Raji (cell line): ENCODE results near the gene BTBD10.

Experiments used
- POLR2A ChIP-seq: IDR thresholded peaks from 2 replicates; pipeline ENCODE4 v1.6.1; 2011; ENCODE audit warnings: low read depth, low read length, control low read depth; ENCODE audit not compliant: insufficient read depth

The BTBD10 gene

GRCh38 chr11:13357232-13357631 lies 105.8 kb downstream of the BTBD10 start:
- TF ChIP-seq POLR2A: no peak

- TF ChIP-seq POLR2A: no peak
These were observed 107.8 kb downstream of the BTBD10 start for GRCh38 chr11:13355191-13355590.

DNA sequence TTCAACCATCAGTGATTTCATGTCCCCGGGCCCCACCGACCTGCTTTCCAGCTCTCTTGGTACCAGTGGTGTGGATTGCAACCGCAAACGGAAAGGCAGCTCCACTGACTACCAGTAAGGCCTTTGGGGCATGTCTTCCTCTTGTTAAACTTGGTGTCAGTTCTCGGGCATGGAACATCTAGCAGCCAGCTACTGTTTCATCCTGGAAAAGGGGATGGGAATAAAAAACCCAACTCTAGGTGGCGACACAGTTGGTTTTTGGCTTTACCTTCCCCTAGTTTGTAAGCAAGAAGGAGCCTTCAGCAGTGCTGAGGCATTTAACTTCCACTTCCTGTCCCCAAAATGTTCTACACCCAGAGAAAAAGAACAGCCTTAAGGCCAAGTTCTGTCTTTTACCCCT lies 108.7 kb downstream of the BTBD10 start:
- TF ChIP-seq POLR2A: no peak

DNA sequence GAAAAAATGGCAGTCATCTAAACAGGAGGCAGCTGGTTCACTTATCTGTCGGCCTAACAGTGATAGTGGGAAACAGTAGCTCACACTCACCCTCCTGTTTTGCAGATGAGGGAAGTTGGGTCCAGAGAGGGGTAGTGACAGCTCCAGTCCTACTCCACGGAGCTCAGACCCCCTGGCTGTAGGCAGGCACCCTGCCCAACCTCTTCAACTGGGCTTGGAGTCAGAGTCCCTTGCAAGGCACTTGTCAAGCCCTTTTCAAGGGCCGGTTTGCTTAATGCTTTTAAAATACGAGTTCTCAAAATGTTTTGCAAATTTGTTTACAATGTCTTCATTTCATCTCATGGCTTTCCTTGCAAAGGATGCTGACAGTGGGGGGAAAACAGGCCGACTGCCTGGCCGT lies 110.3 kb downstream of the BTBD10 start:
- TF ChIP-seq POLR2A: no peak

- no peak for TF ChIP-seq POLR2A
These were observed 113.4 kb downstream of the BTBD10 start for GRCh38 chr11:13349581-13349980.

DNA sequence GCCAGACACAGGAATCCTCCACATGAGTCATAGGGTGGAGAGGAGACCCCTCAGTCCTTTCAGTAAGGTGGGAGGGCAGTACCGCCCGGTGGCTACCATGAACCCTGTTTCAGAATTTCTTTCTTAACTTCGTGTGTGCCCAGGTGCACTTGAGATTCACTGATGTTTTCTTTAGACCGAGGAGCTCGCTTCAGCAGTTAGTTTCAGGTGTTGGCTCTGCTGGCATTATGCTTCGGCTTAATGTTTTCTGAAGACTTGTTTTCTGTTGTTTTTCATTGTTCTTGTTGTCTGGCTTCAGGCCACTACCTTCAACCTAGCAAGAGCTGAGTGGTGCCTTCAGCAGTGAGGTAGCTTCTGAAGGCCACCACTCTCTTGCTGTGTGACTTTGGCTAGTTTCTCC lies 114.0 kb downstream of the BTBD10 start:
- TF ChIP-seq POLR2A: no peak

GRCh38 chr11:13348305-13348704 lies 114.7 kb downstream of the BTBD10 start:
- TF ChIP-seq POLR2A: no peak

GRCh38 chr11:13347901-13348300 lies 115.1 kb downstream of the BTBD10 start:
- TF ChIP-seq POLR2A: no peak

DNA sequence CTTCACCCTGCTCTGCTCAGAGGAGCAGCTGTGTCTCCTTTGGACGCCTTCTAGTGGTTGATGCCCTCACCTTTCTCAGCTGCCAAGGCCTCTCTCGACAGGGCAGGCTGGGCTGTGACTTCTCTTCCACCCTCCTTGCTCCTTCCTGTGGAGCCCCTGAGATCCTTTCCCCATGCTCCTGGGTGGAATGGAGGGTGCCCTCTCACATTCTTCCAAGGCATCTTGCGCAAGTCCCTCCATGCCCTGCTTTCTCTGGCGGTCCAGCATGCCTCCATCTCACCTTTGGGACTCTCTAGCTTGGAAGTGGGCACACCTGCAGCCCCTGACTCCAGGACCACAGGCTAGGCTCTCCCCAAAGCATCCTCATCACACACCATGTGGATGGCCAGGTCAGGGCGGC lies 116.6 kb downstream of the BTBD10 start:
- TF ChIP-seq POLR2A: no peak

DNA sequence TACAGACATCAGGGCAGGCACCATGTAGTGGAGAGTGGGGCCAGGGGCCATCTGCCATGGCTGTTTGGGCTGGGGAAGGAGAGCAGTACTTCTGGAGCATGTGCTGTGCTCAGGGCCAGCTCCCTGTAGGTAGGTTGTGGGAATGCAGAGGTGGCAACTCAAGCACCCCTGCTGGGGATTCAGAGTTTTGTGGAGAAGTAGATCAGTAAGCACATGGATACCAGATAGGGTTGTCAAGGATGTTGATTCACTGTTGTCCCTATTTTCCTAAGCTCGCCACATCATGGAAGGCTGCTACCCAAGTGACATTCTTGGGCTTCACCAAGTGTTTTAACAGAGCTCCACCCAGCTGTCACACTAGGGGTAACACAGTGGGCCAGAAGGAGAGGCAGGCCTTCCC lies 118.2 kb downstream of the BTBD10 start:
- no peak for TF ChIP-seq POLR2A

- no peak for TF ChIP-seq POLR2A
These were observed 118.9 kb downstream of the BTBD10 start for GRCh38 chr11:13343931-13344717.

DNA sequence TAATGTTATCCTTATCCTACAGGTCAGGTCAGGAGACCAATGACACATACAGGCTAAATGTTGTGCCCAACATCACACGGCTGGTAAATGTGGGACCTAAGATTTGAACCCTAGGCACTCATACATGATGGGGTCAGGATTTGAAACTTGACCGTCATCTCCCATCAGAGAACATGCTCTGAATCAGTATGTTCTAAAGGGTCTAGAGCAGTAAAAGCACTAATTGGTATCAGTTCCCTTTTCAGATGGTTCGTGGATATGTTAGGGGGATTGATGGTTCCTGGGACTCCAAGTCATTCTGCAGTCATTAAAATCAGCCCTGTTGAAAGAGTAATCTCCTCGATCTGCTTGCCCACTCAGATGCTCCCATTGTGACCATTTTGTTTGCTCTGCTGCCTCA lies 120.0 kb downstream of the BTBD10 start:
- TF ChIP-seq POLR2A: no peak

GRCh38 chr11:13341026-13341425 lies 122.0 kb downstream of the BTBD10 start:
- no peak for TF ChIP-seq POLR2A

DNA sequence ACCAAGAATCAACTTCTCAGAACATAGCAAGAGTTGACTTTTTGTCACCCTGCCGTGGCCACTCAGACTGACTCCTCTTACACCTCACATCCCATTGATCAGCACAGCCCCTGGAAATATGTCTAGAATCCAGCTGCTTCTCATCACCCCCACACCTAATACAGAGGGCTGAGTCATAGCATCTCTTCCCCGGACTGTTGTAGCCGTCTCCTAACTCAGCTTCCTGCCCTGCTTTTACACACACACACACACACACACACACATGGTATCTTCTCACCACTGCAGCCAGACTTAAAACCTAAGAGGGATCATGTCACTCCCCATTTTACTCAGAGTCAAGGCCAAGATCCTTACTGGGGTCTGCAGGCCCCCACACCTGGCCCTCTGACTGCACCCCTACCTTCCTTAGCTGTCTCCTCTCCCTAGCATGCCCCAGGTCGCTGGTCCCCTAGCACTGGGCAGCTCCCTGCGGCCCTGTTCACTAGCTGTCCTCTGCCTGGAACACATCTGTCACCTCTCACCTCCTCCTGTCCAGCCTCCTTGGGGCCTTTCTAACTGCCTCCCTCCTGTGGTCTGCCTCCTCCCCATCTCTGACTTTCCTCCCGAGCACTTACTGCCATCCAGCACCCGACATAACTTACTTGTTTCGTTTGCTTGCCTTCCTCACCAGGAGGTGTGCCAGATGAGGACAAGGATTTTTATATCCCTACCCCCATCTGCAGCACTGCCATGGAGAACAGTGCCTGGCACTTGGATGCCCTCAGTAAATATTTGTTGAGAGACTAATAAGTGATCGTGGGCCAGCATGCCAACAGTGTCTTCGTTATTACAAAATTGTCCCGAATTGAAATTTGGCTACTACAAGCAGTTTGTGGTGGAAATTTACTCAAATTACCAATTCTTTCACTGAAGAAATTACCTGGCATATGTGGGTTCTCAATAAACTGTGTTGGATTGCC lies 123.5 kb downstream of the BTBD10 start:
- no peak for TF ChIP-seq POLR2A

GRCh38 chr11:13338427-13339069 lies 124.5 kb downstream of the BTBD10 start:
- no peak for TF ChIP-seq POLR2A
